Adrenal gland (tissue), 5 donors: Measurements from ENCODE around the gene CYB561.

Source experiments
- POLR2A ChIP-seq, 2 donors: fragments of 450-650 bp; IDR thresholded peaks; one replicate each; pipeline ENCODE4 v1.6.1; 2017; ENCODE audit warnings: antibody characterized with exemption in 2 of 2, mild to moderate bottlenecking in 2 of 2, moderate library complexity in 1 of 2
- TF ChIP-seq, protein P1 (sequence below), 6 experiments: fragments of 450-650 bp in 4 of 6; fragments of 200-600 bp in 2 of 6; sonication (generic) in 1 of 6; IDR thresholded peaks; 1 replicate in 5 of 6; 2 replicates in 1 of 6; pipeline versions ENCODE4 v1.5.1 to v1.8.0; 2016 to 2021; ENCODE audit warnings: antibody characterized with exemption in 6 of 6, mild to moderate bottlenecking in 2 of 6, moderate library complexity in 1 of 6
- donor health status: DM: no; HTN: no; CAD: no.

DNA sequence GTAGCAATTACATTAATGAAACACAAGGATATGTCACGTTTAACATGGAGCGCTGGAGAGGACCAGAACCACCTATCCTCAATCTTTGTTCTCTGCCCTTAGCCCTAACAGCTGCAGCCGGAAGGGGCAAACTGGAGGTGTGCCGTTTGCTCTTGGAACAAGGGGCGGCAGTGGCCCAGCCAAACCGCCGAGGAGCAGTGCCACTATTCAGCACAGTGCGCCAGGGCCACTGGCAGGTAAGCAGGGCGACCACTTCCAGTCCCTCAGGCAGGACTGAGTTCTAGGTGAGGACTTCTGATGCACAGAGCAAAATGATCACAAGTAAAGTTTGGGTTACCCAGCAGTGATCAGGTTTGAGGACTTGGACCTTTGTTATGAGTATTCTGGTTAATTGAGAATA, 41.1 kb downstream of the CYB561 start:
- TF ChIP-seq, protein P1, sequence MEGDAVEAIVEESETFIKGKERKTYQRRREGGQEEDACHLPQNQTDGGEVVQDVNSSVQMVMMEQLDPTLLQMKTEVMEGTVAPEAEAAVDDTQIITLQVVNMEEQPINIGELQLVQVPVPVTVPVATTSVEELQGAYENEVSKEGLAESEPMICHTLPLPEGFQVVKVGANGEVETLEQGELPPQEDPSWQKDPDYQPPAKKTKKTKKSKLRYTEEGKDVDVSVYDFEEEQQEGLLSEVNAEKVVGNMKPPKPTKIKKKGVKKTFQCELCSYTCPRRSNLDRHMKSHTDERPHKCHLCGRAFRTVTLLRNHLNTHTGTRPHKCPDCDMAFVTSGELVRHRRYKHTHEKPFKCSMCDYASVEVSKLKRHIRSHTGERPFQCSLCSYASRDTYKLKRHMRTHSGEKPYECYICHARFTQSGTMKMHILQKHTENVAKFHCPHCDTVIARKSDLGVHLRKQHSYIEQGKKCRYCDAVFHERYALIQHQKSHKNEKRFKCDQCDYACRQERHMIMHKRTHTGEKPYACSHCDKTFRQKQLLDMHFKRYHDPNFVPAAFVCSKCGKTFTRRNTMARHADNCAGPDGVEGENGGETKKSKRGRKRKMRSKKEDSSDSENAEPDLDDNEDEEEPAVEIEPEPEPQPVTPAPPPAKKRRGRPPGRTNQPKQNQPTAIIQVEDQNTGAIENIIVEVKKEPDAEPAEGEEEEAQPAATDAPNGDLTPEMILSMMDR (IDR thresholded peaks at IDR 0.05) = no peak
- TF ChIP-seq POLR2A (IDR thresholded peaks at IDR 0.05) = no peak
